Activated naive CD8-positive, alpha-beta T cell treated with anti-CD3 and anti-CD28 coated beads, Interleukin-2, amount 10 ng/mL, durations not matched to agents 7 days and 5 days (primary cell): ENCODE measurements around the gene NUTM2F. TPM values are rescaled to one million over a fixed set of nuclear protein-coding genes. Genes with fewer than 3 reads are reported as not detected.
"Not testable (repeated sequence)": the region's sequence is repeated elsewhere in the genome, so short reads cannot be mapped to it uniquely, and the experiment has no call there.

Source experiments
- ATAC-seq: fragments of 150-1000 bp; cut with Tn5 transposase; one replicate; pipeline ENCODE4 v1.10.0; 2021; ENCODE audit warnings: low read depth, moderate library complexity
- POLR2A ChIA-PET: fragments of 350-600 bp; sonication (Branson Sonifier 250); formaldehyde crosslinking; loops from one replicate; lab custom pipeline; 2021; ENCODE audit warnings: antibody characterized with exemption; lab: Charles Lee
- DNase-seq: peaks from one replicate; pipeline ENCODE4 v3.0.0; 2021
- H3K27ac Mint-ChIP-seq: one replicate; pipeline ENCODE4 v1.8.0; 2022; ENCODE audit warnings: mild to moderate bottlenecking, mixed read lengths
- H3K27me3 Mint-ChIP-seq: one replicate; pipeline ENCODE4 v1.8.0; 2022; ENCODE audit warnings: mild to moderate bottlenecking, moderate library complexity, mixed read lengths
- H3K36me3 Mint-ChIP-seq: one replicate; pipeline ENCODE4 v1.8.0; 2021; ENCODE audit warnings: mild to moderate bottlenecking, mixed read lengths
- H3K4me1 Mint-ChIP-seq: one replicate; pipeline ENCODE4 v1.8.0; 2021; ENCODE audit warnings: mixed read lengths
- H3K4me3 Mint-ChIP-seq: one replicate; pipeline ENCODE4 v1.8.0; 2022; ENCODE audit warnings: mild to moderate bottlenecking, moderate library complexity, mixed read lengths
- H3K9me3 Mint-ChIP-seq: one replicate; pipeline ENCODE4 v1.8.0; 2021; ENCODE audit warnings: mixed read lengths
- total RNA-seq, 2 experiments: library from RNA; stranded (reverse); gene quantifications; one replicate each; pipeline ENCODE4 v1.2.3, GENCODE V29; 2021

Gene NUTM2F
- total RNA-seq, 2 experiments from 2014 or later = not detected

- H3K27me3 Mint-ChIP-seq = no peaks in the 10 kb centered on the region
- H3K4me1 Mint-ChIP-seq = peaks cover 3% of the 10 kb centered on the region
- no peak overlapping the region for H3K27ac Mint-ChIP-seq
- ATAC-seq = no peak
- H3K9me3 Mint-ChIP-seq = no peaks in the 10 kb centered on the region
- POLR2A ChIA-PET = no interaction called here
- H3K36me3 Mint-ChIP-seq = peaks cover 12% of the 10 kb centered on the region
- DNase-seq = no peak
- H3K4me3 Mint-ChIP-seq = no peak overlapping the region
Observed at GRCh38 chr9:94300470-94301301, 27.8 kb downstream of the NUTM2F start.

GRCh38 chr9:94298949-94299599, 29.4 kb downstream of the NUTM2F start:
- Mint-ChIP-seq H3K9me3 (no peaks in the 10 kb centered on the region), H3K4me3 (no peak overlapping the region), H3K27me3 (no peaks in the 10 kb centered on the region), H3K27ac (no peak overlapping the region), H3K4me1 (peaks cover 3% of the 10 kb centered on the region), H3K36me3 (peaks cover 14% of the 10 kb centered on the region)
- DNase-seq = no peak
- no peak for ATAC-seq
- POLR2A ChIA-PET = no interaction called here

- Mint-ChIP-seq H3K27me3 (no peaks in the 10 kb centered on the region), H3K9me3 (peaks cover 3% of the 10 kb centered on the region), H3K4me3 (no peak overlapping the region), H3K36me3 (peaks cover 31% of the 10 kb centered on the region), H3K27ac (no peak overlapping the region), H3K4me1 (peaks cover 2% of the 10 kb centered on the region)
- POLR2A ChIA-PET = interaction anchor here (0.6 kb wide), 1 partner anchor 166 kb away, joined by 5 read pairs; no protein-coding TSS in a partner anchor
- ATAC-seq = no peak
- no peak for DNase-seq
Observed at GRCh38 chr9:94289691-94290090, 38.8 kb downstream of the NUTM2F start.

- Mint-ChIP-seq H3K4me3 (no peak overlapping the region), H3K9me3 (peaks cover 3% of the 10 kb centered on the region), H3K27me3 (no peaks in the 10 kb centered on the region), H3K27ac (no peak overlapping the region), H3K4me1 (peaks cover 2% of the 10 kb centered on the region), H3K36me3 (peaks cover 29% of the 10 kb centered on the region)
- DNase-seq = no peak
- POLR2A ChIA-PET = no interaction called here
- no peak for ATAC-seq
Observed at GRCh38 chr9:94287877-94288513, 40.4 kb downstream of the NUTM2F start.

- H3K27ac Mint-ChIP-seq = no peak overlapping the region
- H3K4me3 Mint-ChIP-seq = no peak overlapping the region
- DNase-seq (no peak), ATAC-seq (no peak)
- peaks cover 35% of the 10 kb centered on the region for H3K36me3 Mint-ChIP-seq
- POLR2A ChIA-PET = no interaction called here
- H3K4me1 Mint-ChIP-seq = peaks cover 2% of the 10 kb centered on the region
- H3K9me3 Mint-ChIP-seq = peaks cover 2% of the 10 kb centered on the region
- no peaks in the 10 kb centered on the region for H3K27me3 Mint-ChIP-seq
Observed at GRCh38 chr9:94286116-94286515, 42.3 kb downstream of the NUTM2F start.

GRCh38 chr9:94281101-94281500, 47.3 kb downstream of the NUTM2F start:
- H3K27ac Mint-ChIP-seq = no peak overlapping the region
- H3K4me3 Mint-ChIP-seq = no peak overlapping the region
- H3K4me1 Mint-ChIP-seq = peaks cover 2% of the 10 kb centered on the region
- H3K36me3 Mint-ChIP-seq = peaks cover 57% of the 10 kb centered on the region
- ATAC-seq (no peak), DNase-seq (no peak)
- H3K27me3 Mint-ChIP-seq = no peaks in the 10 kb centered on the region
- H3K9me3 Mint-ChIP-seq = peaks cover 26% of the 10 kb centered on the region
- POLR2A ChIA-PET = no interaction called here

GRCh38 chr9:94280409-94280989, 47.9 kb downstream of the NUTM2F start:
- no peaks in the 10 kb centered on the region for H3K27me3 Mint-ChIP-seq
- H3K9me3 Mint-ChIP-seq = peaks cover 26% of the 10 kb centered on the region
- no peak overlapping the region for H3K4me3 Mint-ChIP-seq
- peaks cover under 1% of the 10 kb centered on the region for H3K4me1 Mint-ChIP-seq
- DNase-seq (no peak), ATAC-seq (no peak)
- no peak overlapping the region for H3K27ac Mint-ChIP-seq
- peaks cover 62% of the 10 kb centered on the region for H3K36me3 Mint-ChIP-seq
- POLR2A ChIA-PET = no interaction called here

GRCh38 chr9:94277885-94278536, 50.4 kb downstream of the NUTM2F start:
- Mint-ChIP-seq H3K4me3 (no peak overlapping the region), H3K4me1 (peaks cover 2% of the 10 kb centered on the region), H3K27ac (no peak overlapping the region), H3K9me3 (peaks cover 31% of the 10 kb centered on the region), H3K36me3 (peaks cover 75% of the 10 kb centered on the region), H3K27me3 (no peaks in the 10 kb centered on the region)
- no peak for ATAC-seq
- POLR2A ChIA-PET = interaction anchor here (0.7 kb wide), 1 partner anchor 123 kb away, joined by 3 read pairs; no protein-coding TSS in a partner anchor
- DNase-seq = no peak

- DNase-seq, ATAC-seq, H3K4me3 Mint-ChIP-seq, H3K27me3 Mint-ChIP-seq, H3K4me1 Mint-ChIP-seq, H3K27ac Mint-ChIP-seq: not testable (repeated sequence)
- POLR2A ChIA-PET = interaction anchor here (0.7 kb wide), 1 partner anchor 122 kb away, joined by 3 read pairs; no protein-coding TSS in a partner anchor
- H3K9me3 Mint-ChIP-seq = peaks cover 31% of the 10 kb centered on the region
- H3K36me3 Mint-ChIP-seq = peaks cover 69% of the 10 kb centered on the region
Observed at GRCh38 chr9:94277029-94277428, 51.4 kb downstream of the NUTM2F start.

- DNase-seq (no peak), ATAC-seq (no peak)
- Mint-ChIP-seq H3K4me1 (no peaks in the 10 kb centered on the region), H3K9me3 (peaks cover 16% of the 10 kb centered on the region), H3K27ac (no peak overlapping the region), H3K36me3 (peaks cover 34% of the 10 kb centered on the region), H3K27me3 (no peaks in the 10 kb centered on the region), H3K4me3 (no peak overlapping the region)
- POLR2A ChIA-PET = no interaction called here
Observed at GRCh38 chr9:94270009-94270408, 58.4 kb downstream of the NUTM2F start.

GRCh38 chr9:94269264-94269663, 59.2 kb downstream of the NUTM2F start:
- ATAC-seq (no peak), DNase-seq (no peak)
- Mint-ChIP-seq H3K27ac (no peak overlapping the region), H3K9me3 (peaks cover 13% of the 10 kb centered on the region), H3K27me3 (no peaks in the 10 kb centered on the region), H3K36me3 (peaks cover 36% of the 10 kb centered on the region), H3K4me3 (no peak overlapping the region), H3K4me1 (no peaks in the 10 kb centered on the region)
- POLR2A ChIA-PET = interaction anchor here (0.7 kb wide), 1 partner anchor 1230 kb away, joined by 3 read pairs; no protein-coding TSS in a partner anchor
